MM.1S (cell line): Measurements from ENCODE around the gene EPB41.
"Not testable (repeated sequence)": the region's sequence is repeated elsewhere in the genome, so short reads cannot be mapped to it uniquely, and the experiment has no call there.

Experiments used
- EZH2 ChIP-seq: fragments of 300-600 bp; sonication (generic); optimal IDR thresholded peaks from 2 replicates; pipeline ENCODE3; 2017; ENCODE audit warnings: low read depth, mild to moderate bottlenecking, antibody characterized with exemption, low read length, mixed read lengths
- EZH2phosphoT487 ChIP-seq: fragments of 300-600 bp; sonication (generic); IDR thresholded peaks from 2 replicates; pipeline ENCODE4 v1.6.1; 2018; ENCODE audit warnings: antibody characterized with exemption, low read length
- TF ChIP-seq, protein P1 (sequence below): fragments of 300-600 bp; sonication (generic); IDR thresholded peaks from 2 replicates; pipeline ENCODE4 v1.5.1; 2016; ENCODE audit warnings: antibody characterized with exemption, low read length, mixed read lengths

DNA sequence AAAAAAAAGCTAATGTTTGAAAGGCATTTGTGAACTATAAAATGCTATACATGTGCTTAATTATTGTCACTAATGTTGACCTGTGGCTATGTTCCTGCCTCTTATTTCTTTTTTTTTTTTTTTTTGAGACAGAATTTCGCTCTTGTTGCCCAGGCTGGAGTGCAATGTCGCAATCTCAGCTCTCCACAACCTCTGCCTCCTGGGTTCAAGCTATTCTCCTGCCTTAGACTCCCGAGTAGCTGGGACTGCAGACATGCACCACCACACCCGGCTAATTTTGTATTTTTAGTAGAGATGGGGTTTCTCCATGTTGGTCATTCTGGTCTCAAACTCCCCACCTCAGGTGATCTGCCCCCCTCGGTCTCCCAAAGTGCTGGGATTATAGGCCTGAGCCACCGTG, 193.7 kb downstream of the EPB41 start:
- TF ChIP-seq EZH2, EZH2phosphoT487: not testable (repeated sequence)
- TF ChIP-seq, protein P1, sequence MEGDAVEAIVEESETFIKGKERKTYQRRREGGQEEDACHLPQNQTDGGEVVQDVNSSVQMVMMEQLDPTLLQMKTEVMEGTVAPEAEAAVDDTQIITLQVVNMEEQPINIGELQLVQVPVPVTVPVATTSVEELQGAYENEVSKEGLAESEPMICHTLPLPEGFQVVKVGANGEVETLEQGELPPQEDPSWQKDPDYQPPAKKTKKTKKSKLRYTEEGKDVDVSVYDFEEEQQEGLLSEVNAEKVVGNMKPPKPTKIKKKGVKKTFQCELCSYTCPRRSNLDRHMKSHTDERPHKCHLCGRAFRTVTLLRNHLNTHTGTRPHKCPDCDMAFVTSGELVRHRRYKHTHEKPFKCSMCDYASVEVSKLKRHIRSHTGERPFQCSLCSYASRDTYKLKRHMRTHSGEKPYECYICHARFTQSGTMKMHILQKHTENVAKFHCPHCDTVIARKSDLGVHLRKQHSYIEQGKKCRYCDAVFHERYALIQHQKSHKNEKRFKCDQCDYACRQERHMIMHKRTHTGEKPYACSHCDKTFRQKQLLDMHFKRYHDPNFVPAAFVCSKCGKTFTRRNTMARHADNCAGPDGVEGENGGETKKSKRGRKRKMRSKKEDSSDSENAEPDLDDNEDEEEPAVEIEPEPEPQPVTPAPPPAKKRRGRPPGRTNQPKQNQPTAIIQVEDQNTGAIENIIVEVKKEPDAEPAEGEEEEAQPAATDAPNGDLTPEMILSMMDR = not testable (repeated sequence)
